Measurements from ENCODE around the gene CEP128.

GRCh38 chr14:80959496-80959895 lies 18.0 kb upstream of the CEP128 start:
- TF ChIP-seq, protein P1, sequence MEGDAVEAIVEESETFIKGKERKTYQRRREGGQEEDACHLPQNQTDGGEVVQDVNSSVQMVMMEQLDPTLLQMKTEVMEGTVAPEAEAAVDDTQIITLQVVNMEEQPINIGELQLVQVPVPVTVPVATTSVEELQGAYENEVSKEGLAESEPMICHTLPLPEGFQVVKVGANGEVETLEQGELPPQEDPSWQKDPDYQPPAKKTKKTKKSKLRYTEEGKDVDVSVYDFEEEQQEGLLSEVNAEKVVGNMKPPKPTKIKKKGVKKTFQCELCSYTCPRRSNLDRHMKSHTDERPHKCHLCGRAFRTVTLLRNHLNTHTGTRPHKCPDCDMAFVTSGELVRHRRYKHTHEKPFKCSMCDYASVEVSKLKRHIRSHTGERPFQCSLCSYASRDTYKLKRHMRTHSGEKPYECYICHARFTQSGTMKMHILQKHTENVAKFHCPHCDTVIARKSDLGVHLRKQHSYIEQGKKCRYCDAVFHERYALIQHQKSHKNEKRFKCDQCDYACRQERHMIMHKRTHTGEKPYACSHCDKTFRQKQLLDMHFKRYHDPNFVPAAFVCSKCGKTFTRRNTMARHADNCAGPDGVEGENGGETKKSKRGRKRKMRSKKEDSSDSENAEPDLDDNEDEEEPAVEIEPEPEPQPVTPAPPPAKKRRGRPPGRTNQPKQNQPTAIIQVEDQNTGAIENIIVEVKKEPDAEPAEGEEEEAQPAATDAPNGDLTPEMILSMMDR (IDR thresholded peaks at IDR 0.05): no peak
- TF ChIP-seq POLR2A (IDR thresholded peaks at IDR 0.05): peak in 1 of 2 donors; percentile 40

All from thyroid gland (tissue), 4 donors.